HG02759 (cell line): ENCODE measurements around the gene TRUB1.
A peak's percentile ranks its signal among the peaks of the same experiment; 100 is the strongest.

Experiments
- ATAC-seq: cut with Tn5 transposase; IDR thresholded peaks from one replicate; pipeline ENCODE4 v1.9.1; 2021; ENCODE audit warnings: mild to moderate bottlenecking, moderate library complexity; ENCODE audit not compliant: unreplicated experiment

The TRUB1 gene

DNA sequence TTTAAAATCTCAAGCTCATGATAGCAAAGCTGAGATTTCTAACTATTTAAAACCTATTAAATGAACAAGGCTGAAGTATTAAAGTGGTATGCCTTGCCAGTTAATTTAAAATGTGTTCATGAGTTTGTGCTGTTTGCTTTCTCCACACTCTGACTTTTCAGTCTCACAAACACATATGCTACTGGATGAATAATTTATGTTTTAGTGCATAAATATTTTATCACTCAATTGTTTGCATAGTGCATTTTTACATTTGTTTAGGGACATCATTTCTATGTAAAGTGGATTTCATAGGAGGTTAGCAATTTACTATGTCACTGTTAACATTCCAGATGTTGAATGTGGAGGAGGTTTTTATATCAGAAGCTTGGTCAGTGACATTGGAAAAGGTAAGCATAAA lies 36.0 kb downstream of the TRUB1 start:
- no peak for ATAC-seq

DNA sequence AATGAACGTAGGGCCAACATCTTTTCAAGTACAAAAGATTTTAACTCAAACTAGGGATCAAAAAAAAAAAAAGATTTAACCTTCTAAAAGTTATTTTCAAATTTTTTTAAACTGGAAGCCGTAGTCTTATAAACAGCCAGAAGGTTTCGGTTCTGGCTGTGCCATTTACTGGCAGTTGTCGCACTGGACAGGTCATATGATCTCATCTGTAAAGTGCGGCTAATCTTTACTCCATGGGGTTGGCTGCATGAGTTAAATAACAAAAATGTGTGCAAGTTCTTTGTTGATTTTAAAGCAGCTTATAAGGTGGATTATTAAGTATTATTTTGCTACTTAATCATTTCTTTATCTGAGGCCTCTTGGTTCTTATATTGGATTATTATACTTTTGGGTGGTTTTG lies 36.6 kb downstream of the TRUB1 start:
- ATAC-seq = no peak

DNA sequence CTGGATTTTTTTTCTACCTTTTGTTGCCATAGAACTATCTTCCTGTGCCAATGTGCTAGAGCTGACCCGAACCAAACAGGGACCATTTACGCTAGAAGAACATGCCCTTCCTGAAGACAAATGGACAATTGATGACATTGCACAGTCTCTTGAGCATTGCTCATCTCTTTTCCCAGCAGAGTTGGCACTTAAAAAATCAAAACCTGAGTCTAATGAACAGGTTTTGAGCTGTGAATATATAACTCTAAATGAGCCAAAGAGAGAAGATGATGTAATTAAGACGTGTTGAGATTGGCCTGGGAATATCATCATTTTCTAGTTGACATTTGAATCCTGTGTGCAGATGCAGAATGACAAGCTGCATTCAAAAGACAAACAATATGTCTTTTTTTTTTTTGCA lies 37.1 kb downstream of the TRUB1 start:
- no peak for ATAC-seq

DNA sequence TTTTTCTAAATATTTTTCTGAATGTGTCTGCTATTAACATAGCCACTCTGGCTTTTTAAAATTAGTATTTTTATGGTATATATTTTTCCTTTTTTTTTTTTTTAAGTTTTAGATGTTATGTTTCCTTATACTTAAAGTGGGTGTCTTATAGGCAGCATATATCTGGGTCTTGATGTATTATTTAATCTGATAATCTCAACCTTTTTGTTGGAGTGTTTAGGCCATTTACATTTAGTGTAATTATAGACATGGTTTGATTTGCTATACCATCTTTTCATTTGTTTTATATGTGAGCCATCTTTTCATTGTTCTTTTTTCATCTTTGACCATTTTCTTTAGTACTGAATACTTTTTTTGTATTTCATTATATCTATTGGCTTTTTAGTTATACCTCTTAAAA lies 45.0 kb downstream of the TRUB1 start:
- no peak for ATAC-seq

DNA sequence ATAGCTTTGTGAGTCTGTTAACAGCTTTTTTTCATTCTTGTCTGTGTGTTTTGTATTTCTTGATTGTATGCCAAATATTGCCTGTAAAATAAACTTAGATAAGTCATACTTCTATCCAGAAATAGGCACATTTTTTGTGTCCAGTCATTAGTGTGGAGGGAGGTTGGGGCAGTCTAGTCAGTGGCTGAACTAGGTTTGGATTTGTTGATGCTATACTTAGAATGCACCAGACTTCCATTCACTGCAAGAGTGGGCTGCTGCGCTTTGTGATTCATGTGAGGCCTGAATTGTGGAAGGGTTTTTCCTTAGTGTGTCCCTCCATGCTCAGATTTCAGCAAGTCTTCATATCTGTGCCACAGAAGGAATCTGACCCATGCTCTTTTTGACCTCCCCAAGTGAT lies 50.0 kb downstream of the TRUB1 start:
- ATAC-seq = no peak

DNA sequence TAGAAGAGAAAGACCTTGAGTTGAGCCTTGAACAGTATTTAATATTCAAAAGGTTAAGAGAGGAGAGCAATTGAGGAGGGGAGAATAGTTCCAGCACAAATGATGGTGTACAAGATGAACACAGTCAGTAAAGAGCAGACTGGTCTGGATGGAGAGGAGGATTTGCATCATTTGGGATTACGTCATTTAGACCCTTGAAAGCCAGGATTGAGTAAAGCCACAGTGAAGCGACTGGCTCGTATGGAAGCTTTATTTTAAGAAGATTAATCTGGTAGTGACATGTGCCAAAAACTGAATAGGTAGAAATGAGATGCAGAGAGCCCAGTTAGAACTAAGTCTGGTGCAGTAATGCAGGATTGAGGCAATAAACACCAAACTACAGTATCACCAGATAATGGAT lies 52.6 kb downstream of the TRUB1 start:
- ATAC-seq = no peak

DNA sequence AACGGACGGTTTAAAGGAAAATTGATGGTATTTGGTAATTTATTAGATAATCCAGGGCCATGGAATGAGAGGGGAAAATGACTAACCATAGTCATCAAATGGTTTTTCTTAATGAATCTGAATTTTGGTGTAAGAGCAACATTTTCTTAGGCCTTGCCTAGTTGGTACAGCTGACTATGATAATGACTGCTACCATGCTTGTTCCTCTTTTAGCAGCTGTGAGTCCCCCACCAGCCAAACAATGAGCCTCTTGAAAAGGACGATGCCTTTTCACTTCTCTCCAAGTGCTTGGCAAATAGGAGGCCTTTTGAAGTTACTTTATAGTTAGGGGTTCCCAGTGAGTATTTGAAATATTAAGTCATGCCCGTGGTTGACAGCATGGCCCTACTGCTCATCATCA lies 53.0 kb downstream of the TRUB1 start:
- ATAC-seq = no peak

DNA sequence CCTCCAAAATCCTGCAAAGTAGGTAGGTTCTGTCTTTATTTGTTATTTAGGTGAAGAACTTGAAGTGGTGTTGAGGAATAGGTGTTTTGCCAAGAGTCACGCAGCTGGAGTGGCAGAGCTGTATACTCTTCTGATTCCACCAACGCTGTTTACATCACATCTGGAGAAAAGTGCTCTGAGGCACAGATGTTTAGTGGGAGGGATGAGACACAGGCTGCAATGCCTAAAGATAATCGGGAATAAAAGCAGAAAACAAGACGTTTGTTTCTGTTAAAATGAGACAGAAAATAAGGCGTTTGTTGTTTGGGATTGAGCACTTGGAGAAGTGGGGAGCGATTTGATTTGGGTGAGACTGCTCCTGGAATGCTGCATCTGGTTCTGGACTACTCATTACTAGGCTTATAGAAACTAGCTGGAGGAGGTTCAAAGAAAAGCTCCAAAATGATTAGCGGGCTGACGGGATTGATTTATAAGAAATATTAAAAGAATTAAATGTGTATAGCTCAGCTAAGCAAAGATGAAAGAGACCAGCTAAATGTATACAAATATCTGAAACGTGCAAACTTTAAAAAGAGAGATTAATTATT lies 54.3 kb downstream of the TRUB1 start:
- ATAC-seq = no peak

DNA sequence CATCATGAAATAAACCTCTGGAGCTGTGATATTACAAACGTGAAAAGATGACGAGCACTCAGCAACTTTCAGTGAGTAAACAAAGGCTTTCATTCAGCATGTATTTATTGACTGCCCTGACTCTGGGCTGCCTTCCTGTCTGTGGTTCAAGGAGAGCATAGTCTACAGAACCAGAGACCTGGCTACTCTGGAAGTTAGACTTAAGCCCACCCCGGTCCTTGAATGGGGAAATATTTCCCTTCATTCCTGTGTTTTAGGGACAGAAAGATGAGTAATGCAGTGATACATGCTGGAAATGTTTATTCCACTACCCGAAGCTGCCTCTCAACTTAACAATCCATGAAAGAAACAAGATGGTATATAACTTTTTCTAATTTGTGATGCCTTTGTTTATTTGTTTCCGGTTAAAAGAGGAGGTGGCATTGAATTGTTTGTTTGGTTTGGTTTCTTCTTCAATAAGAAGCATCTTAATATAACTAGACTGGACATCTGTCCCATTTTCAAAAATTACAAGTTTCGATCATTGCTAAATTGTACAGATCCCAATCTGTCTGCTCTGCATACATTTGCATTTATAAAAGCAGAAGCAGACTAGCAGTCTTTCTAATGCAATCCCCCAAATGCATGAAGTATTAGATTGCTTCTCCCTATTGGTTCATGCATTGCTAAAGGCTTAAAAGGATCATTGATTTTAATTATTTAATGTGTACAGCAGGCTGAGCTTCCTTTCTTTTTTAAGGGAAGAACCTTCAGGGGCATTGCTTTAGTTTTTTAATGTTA lies 57.7 kb downstream of the TRUB1 start:
- ATAC-seq = no peak

DNA sequence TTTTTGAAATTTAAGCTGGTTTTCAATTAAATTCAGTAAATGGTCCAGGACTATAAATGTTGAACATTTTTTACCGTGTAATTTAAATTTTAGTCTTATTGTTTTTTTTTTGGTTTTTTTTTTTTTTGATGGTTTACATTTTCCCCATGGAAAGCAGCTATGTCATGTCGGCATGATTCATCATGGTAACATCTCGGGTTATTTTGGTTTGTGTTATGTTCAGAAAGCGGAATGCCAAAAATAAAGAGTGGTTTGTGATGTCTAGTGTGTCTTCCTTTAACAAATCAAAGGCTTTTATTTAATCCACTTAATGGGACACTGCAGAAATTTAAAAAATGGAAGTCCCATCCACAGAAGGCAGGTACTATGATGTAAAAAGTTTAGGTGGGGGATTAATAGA lies 58.5 kb downstream of the TRUB1 start:
- ATAC-seq = no peak

DNA sequence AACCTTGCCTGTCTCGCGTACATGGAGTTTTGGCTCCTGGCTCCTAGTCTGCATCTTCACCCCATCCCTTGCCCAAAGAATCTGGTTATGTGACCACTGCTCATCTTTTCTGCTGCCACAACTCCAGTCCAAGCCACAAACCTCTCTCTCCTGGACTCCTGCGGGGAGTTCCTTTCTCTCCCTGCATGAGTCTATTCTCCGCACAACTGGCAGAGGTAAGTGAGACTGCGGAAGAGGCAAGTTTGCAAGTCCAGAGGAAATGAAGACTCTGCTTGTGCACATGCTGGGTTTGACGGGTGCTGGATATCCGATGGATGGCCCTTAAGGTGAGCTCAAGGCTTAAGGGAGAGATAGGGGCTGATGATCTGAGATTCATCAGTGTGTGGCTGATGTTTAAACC lies 61.0 kb downstream of the TRUB1 start:
- ATAC-seq = no peak

DNA sequence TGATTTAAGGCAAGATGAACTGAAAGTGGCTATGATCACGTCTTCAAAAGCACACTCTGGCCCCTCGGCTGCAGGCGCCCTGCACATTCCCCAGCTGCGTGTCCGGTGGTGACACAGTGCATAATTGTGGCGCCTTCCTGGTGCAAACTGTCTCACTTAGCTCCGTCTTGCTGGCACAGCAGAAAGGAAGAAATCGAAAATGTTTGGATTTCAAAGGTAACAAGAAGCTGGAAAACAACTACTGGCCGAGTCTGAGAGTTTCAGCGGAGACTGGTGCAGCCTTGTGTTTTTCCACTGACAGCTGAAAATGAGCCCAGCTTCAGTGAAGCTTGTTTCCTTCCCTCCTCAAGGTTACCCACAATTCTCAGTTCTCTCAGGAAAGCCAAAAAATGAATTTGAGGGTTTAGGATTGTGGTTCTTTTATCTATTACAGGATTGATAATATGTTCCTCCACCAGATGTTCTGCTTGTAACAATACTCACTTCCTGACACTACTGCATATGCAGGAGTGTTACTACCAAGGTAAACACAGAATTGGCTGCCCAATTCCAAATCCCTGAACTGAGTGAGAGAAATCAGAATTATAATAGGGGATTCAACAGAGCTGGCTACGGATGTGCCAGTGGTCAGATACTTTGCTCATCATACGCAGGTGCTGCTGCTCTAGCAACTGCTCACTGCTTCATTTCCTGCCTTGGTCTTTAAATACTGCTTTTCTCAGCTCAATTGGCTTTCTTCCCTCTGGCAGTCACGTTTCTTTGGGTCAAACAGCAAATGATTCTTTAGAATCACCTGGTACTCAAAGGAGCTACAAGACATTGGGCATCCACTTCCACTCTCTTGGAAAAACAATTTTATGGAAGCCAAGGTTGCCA lies 63.7 kb downstream of the TRUB1 start:
- ATAC-seq = peak; percentile 68

DNA sequence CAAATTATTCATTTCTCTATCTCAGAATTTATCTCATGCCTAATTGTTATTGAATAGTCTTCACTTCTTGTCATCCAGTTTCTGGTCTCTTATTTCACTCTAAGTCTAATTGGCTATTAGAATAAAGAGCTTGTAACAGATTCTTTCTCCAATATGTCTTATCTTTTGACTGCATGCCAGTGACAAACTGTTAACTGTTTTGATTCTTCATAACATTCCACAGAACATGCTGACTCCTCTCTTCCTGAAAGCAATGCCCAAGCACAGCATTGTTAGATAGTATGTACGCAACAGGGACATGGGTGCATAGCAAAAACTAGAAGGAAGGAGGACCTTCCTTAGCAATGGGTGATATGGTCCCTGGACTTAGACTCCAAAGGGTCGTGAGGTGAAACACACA lies 65.4 kb downstream of the TRUB1 start:
- no peak for ATAC-seq

DNA sequence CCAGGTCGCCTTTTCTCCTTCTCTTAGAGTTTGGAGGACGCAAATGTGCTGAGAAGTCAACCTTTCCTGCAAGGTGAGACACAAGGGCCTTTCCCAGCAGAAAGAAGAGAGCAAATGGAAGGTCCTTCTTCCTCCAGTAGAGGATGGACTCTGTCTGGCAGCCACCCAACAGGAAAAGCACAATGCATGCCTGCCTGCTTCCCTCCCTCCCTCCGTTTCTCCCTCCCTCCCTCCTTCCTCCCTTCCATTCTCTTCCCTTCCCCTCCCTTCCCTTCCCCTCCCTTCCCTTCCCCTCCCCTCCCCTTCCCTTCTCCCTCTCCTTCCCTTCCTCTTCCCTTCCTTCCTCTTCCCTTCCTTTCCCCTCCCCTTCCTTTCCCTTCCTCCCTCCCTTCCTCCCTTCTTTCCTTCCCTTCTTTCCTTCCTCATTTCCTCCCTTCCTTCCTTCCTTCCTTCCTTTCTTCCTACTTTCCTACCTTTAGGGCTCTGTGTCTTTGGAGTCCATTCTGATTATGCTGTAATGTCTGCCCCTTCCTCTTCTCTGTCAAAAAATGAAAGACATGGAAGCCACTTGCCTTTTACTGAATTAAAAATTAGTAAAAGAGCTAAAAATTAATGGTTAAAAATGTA lies 66.4 kb downstream of the TRUB1 start:
- no peak for ATAC-seq

DNA sequence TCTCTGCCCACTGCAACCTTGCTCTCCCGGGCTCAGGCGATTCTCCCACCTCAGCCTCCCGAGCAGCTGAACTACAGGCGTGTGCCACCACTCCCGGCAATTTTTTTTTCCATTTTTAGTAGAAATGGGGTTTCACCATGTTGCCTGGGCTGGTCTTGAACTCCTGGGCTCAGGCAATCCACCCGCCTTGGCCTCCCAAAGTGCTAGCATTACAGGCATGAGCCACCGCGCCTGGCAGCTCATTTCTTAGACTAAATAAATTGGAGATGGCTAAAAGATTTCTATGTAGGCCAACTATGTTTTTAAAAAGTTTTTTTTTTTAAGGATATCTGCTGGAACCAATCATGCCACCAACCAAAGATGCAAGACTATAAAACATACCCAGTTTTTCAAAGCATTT lies 67.8 kb downstream of the TRUB1 start:
- no peak for ATAC-seq

DNA sequence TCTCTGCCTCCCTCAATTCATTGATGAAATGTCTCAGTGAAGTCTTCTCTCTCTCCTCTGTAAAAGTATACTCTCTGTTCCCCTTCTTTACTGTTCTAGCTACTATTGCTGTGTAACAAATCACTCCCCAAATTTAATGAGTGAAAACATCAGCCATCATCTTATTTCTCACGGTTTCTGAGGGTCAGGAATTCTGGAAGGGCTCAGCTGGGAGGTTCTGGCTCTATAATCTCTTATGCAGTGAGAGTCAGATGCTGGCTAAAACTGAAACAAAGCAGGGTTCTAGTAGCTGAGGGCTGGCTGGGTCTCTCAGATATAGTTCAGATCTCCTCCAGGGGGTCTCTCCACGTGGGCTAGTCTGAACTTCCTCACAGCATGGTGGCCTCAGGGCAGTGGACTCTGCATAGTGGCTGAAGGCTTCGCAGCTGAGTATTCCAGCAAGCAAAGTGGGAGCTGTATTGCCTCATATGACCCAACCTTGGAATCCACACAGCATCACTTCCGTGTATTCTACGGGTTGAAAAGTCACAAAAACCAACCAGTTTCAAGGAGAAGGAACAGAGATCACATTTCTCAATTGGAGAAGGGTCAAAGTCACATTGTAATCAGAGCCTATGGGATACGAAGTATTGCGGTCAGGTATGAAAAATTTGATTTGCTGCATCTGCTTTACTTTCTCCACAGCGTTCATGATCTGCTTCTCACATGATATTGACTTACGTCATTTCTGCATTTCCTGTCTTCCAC lies 80.4 kb downstream of the TRUB1 start:
- no peak for ATAC-seq

DNA sequence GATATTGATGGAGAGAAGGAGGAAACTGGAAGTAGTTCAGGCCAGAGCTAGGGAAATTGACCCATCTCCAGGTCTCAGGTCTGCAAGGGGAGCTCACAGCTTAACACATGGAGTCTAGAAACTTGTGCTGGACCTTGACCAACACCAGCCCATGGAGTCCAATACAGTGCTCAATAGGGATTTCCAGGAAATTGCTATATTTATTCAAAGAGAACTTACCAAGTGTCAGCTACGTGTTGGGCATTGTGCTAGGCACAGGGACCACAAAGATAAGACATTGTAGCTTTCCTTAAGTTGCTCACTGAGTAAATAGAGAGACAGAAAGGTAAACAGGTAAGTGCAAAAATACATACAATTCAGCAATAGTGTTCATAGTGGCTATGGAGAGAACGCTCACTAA lies 82.5 kb downstream of the TRUB1 start:
- ATAC-seq = no peak

DNA sequence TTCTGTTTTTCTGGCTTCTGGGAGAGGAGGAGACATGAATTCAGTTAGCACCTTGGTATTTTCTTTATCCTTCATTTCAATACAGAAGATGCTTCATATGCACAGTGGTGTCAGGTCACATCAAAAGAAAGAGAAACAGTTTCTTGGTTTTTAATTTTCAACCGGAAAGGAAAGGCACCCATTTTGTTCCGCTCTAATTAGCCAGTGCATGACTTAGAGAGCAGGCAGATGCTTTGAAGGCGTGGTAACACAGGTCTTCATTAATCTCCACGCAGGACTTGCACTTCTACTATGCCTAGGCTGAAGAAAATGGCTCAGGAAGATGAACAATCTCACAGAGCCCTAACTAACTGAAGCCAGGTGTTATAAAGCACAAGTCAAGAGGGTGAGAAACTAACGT lies 84.7 kb downstream of the TRUB1 start:
- ATAC-seq = no peak

DNA sequence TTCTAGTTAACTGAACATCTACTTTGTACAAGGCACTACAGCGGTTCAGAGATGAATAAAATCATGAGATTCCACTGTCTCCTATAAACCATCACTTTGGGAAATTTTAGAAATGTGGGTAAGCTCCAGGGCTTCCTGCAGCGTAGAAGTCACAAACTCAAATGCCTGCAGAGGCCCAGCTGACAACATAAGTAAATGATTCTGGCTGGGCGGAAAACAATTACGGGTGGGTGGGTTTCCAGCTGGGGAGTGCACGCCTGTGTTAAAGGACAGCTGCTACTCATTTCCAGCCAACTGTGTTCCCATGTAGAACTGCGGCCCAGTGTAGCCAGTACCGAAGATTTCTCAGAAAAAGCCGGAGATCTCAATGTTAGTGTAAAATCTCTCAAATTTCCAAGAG lies 85.7 kb downstream of the TRUB1 start:
- ATAC-seq = no peak

DNA sequence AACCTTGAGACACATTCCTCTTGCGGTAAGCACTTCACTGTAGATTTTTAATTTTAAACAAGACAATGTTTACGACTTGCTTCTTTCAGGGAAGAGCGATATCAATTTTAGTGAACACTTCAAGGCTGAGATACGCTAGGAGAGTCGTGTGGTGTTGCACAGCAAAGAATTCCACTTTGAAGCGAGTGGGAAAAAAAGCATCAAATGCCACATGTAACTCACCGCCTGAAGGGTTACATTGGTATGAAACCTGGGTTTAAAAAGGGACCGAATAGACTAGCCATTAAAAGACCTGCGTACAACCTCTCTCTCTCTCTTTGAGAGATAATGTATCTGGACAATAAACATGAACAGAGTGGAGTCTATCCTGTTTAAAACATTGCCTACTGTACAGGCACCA lies 86.4 kb downstream of the TRUB1 start:
- ATAC-seq = no peak
